NK-92 treated with Interleukin-12 subunit alpha and Interleukin-12 subunit beta, amount 100 ng/mL, for 24 hours (cell line): ENCODE results near the gene AGO3.
"Not testable (repeated sequence)": the region's sequence is repeated elsewhere in the genome, so short reads cannot be mapped to it uniquely, and the experiment has no call there.

ENCODE experiments used
- DNase-seq: peaks from one replicate; lab custom pipeline; 2025; lab: John Stamatoyannopoulos, UW

AGO3 gene

GRCh38 chr1:35930593-35931445, at the start of gene AGO3:
TSS of gene AGO3 (plus strand) at chr1:35931105. CDS start at chr1:35931427, 322 bp downstream.
- peak; percentile 86 for DNase-seq

- no peak for DNase-seq
These were observed 49.0 kb upstream of the AGO3 start for GRCh38 chr1:35881850-35882273.

GRCh38 chr1:35882586-35882944, 48.3 kb upstream of the AGO3 start:
- no peak for DNase-seq

GRCh38 chr1:35882945-35883634, 47.8 kb upstream of the AGO3 start, which contains the start of gene AGO1:
TSS of gene AGO1 (plus strand) at chr1:35883209. CDS start at chr1:35883422, 213 bp downstream.
- DNase-seq: peak; percentile 90

- DNase-seq: no peak
These were observed 47.2 kb upstream of the AGO3 start for GRCh38 chr1:35883635-35884101.

GRCh38 chr1:35884934-35885333, 46.0 kb upstream of the AGO3 start:
- no peak for DNase-seq

- no peak for DNase-seq
These were observed 44.8 kb upstream of the AGO3 start for GRCh38 chr1:35885961-35886558.

- DNase-seq: no peak
These were observed 44.1 kb upstream of the AGO3 start for GRCh38 chr1:35886577-35887431.

- DNase-seq: no peak
These were observed 43.4 kb upstream of the AGO3 start for GRCh38 chr1:35887508-35887907.

GRCh38 chr1:35888255-35888654, 42.6 kb upstream of the AGO3 start:
- no peak for DNase-seq

- not testable (repeated sequence) for DNase-seq
These were observed 41.9 kb upstream of the AGO3 start for GRCh38 chr1:35888981-35889380.

- no peak for DNase-seq
These were observed 37.6 kb upstream of the AGO3 start for GRCh38 chr1:35893051-35893879.

- peak; percentile 19 for DNase-seq
These were observed 36.7 kb upstream of the AGO3 start for GRCh38 chr1:35894183-35894582.

- DNase-seq: no peak
These were observed 36.2 kb upstream of the AGO3 start for GRCh38 chr1:35894656-35895055.

- no peak for DNase-seq
These were observed 31.0 kb upstream of the AGO3 start for GRCh38 chr1:35899941-35900340.

GRCh38 chr1:35901235-35901634, 29.7 kb upstream of the AGO3 start:
- no peak for DNase-seq

GRCh38 chr1:35902671-35903070, 28.2 kb upstream of the AGO3 start:
- DNase-seq: no peak

GRCh38 chr1:35914717-35915116, 16.2 kb upstream of the AGO3 start:
- DNase-seq: no peak

- DNase-seq: no peak
These were observed 15.2 kb upstream of the AGO3 start for GRCh38 chr1:35915693-35916092.

- DNase-seq: no peak
These were observed 7.1 kb upstream of the AGO3 start for GRCh38 chr1:35923791-35924221.

- no peak for DNase-seq
These were observed 6.1 kb upstream of the AGO3 start for GRCh38 chr1:35924838-35925237.
